Suprapubic skin (tissue), 2 donors: ENCODE measurements around the gene FETUB.

ENCODE experiments used
- EP300 ChIP-seq: sonication (generic); formaldehyde crosslinking; IDR thresholded peaks from one replicate; pipeline ENCODE4 v1.6.1; 2017; ENCODE audit warnings: antibody characterized with exemption
- POLR2A ChIP-seq, 2 donors: fragments of 450-650 bp; IDR thresholded peaks; one replicate each; pipeline ENCODE4 v1.6.1; 2017; ENCODE audit warnings: antibody characterized with exemption in 2 of 2, mild to moderate bottlenecking in 2 of 2, moderate library complexity in 2 of 2

DNA sequence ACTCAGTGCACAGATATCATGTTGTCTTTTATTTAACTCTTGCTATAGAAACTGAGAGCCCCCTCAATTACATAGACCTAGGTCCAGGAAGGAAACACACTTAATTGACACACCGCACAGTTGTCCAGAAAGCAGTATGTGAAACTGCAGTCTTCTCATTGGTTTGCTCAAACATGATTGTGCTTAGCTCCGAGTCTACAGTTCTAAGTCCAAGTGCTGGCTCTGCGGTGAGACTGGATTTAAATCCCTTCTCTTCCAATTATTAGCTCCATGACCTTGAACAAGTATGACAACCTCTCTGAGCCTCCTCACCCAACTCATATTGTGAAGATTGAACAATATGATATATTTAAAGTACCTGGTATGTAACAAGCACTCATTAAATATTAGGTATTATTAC, 46.3 kb upstream of the FETUB start:
- TF ChIP-seq EP300 (no peak), POLR2A (IDR thresholded peaks at IDR 0.05) (no peak)
